Islet of Langerhans (tissue), 1 donor: Measurements from ENCODE around the gene MB.

Experiments
- FAIRE-seq: peaks from one replicate; lab custom pipeline; 2011; peaks lifted over from hg19 to GRCh38; lab: Jason Lieb, UNC

MB gene

DNA sequence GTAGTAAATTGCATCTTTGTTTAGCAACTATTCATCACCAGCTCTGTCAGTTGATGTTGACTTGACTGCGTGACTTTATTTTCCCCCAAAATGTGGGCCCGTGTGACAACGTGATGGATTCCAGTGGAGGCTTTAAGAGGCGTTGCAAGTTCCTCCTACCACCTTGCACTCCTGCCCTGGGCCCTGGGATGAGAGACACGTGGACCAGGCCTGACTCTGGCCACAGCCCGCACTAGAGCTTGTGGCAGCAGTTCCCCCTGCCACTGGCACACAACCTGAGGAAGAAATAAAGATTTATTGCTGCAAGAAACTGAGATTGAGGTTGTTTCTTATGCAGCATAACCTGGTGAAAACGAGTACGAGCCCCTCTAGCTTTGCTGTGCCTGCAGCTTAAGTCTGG is 44.6 kb downstream of the MB start:
- no peak for FAIRE-seq

DNA sequence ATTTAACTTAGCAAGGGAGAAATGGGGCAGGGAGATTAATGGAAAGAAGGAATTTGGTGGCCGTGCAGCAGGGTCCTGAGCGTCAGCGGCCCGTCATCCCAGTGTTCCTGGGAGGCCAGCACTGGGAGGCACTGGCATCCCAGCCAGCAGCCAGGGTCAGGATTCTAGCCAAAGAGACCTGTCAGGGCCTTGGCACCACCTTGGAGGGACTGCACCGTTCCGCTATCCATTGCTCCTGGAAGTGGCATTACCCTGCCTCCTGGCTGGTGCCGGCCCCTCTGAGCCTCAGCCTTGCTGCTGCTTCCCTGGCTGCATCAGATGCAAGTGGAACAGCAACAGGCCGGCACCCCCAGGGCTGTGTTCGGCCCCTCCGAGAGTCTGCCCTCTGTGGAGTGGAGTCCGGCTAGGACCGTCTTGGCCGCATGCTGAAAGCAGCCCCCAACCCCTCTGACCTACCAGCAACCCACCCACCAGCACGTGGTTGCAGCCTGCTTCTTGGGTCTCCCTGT is 46.4 kb downstream of the MB start:
- FAIRE-seq: no peak

DNA sequence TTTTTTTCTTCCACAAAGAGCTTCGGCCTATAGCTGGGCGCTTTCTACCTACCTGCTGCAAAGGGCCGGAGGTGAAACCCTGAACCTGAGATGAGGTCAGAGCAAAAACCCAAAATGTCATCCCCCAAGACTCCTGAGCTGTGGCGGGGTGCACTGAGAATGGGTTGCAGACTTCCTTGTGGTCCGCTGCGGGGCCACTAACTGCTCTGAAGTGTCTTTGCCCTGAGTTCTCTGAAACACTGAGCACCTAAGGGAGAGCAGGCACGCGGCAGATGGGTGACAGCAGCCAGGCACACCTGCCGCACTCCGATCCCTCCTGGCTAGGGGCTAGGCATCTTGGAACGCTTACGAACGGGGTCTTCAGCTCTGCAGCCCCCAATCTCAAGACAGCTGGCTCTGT is 47.2 kb downstream of the MB start:
- no peak for FAIRE-seq

DNA sequence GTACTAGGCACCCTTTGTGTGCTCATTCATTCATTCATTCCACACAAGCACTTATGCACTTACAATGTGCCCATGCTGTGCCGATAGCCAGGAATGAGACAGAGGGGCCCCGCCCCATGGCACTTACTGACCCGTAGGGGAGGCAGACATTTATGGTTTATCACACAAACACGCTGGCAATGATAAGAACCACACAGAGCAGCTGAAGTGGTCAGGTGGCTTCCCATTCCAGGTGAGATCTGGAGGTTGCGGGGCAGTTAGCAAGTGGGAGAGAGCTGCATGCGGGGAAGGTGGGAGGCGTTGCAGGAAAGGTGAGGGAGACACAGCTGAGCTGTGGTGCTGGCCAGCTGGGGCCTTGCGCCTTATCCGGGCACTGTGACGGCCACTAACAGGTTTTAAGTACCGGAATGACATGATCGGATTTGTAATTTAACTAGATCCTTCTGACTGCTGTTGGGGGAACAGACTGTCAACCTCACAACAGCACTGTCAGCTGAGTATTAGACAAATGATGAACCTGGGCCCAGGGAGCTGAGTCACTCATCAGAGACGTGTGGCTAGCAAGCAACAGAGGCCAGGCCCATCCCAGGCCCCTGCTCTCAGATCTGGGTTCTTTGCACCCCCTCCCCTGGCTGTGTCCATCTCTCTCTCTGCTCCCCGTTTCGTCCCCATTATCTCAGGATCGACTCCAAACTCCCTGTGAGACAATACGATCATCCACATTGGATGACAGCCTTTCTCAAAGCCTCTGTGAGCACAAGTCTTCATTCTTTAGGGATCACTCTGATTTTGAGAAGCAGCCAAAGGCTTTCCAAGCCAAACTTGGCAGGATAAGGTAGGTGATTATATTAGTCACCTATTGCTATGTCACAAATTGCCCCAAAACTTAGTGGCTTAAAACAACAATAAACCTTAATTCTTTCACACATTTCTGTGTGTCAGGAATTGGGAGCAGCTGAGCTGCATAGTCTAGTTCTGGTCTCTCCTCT is 48.1 kb downstream of the MB start:
- no peak for FAIRE-seq

DNA sequence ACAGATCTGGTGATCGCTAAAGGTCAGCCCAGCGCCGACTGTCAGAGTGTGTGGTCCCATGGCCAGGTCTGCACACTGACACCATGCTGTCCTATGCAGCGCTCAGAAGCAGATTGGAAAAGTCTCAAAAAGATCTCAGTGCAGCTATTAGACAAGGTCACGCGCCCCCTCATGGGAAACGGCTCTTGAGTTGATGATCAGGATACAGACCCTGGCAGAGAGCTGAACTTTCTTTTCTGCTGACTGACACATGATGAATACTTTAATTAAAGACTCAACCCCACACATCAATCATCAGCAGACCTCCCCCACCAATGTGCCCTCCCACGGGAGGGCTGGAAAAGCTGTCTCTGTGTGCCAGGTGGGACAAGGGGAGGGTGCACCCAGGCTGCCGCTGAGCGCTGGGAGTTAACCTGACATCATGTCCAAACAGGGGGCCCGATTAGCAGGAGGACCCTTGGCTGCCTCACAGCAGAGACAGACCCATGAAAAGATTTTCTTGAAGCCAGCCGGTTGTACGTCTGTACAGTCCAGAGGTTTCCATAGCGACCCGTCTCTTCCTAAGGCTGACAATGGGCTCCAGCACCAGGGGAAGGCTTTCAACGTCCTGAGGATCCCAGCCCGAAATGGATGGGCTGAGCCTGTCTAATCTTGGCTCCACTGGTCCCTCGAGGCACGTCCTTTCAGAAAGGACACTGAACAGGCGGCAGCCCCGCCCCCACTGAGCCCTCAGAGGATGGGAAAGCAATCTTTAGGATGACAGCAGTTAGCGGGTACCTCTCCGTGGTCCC is 49.6 kb downstream of the MB start:
- no peak for FAIRE-seq

DNA sequence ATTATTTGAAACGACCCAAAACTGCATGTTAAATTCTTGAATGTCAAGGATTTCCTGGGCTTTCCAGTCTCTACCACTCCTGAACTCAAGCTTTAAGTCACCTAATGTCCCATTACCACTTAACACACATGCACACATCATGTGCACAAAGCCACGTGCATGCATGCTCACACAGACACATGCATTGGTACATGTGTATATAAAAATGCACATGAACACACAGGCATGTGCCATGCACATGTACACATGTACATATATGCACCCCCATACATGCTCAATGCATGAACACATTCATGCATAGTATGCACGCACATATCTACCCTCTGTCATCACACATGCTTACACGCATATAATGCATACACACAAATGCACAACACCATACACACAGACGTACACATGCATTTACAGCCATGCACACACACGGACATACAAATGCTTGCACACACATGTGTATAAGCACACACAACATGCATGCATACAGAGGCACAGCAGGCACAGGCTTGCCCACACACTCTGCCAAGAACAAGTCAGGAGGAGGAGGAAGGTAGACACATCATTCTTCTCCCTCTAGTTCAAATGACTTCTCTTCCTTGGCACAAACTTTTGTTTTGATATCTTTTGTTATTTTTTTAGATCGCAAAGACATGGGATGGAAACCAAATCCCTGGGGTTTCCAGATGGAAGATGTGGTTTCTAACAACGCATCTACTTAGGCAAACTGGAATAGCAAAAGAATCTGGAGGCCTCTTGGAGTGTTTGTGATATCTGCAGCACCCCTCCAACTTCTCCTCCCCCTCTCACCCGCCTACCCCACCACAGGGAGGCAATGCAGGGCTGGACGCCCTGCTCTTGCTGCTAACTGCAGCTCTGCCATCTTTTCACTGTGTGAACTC is 51.9 kb downstream of the MB start:
- no peak for FAIRE-seq

DNA sequence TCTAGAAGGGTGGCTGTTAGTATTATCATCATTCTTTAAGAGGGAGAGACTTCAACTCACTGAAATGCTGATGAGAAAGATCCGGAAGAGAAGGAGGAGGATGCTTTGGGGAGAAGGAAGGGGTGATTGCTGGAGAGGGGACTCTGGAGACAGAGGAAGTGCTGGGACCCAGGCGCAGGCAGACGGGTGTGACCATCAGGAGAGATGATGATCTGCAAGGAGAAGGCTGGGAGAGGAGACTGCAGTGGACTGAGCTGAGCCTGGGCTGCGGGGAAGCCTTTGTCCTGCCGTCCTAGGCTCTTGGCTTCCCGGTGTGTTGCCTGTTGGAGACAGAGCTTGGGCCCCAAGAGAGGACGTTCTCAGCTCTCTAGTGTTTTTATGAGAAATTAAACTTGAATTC is 53.9 kb downstream of the MB start:
- no peak for FAIRE-seq

DNA sequence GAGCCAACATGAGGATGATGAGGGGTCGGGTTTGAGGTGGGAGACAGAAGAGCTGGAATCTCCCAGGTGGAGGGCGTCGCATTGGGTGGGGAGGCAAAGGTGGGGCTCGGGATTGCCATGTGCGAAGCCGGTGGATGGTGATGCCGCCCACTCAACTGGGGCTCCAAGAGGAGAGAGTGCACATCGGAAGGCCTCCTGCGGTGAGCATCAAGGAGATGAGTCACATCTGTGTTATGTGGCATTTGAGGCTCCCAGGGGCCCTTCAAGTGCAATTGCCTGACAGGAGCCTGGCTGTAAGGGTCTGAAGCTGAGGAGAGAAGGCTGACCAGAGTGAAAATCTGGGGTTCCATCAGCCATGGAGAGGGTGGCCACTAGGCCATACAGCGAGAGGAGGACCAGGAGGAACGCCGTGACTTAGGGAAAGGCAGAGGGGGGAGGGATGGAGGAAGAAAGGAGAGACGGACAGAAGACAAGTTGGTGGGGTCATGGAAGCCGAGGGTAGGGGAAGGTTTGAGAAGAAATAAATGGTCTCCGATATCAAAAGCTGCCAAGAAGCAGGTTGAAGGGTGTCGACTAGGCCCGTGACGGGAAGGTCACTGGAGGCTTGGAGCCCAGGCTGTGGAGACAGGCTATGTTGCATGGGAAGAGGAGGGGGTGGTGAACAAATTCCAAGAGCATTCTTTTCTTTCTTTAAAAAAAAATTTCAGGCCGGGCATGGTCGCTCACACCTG is 55.2 kb downstream of the MB start:
- FAIRE-seq: no peak

DNA sequence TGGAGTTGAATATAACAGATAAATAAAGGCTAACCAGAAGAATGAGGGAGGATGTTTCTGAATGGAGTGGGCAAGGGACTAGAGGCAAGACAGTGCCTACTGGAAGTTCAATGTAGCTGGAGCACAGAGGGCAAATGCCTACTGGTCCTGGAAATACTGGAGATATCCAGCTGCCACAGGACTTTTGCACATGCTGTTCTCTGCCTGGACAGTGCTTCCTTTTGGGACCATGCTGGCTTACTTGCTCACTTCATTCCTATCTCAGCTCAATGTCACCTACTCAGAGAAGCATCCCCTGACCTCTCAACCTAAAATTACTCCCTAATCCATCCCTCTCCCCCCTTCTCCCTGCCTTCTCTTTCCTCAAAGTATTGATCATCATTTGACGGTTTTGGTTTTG is 56.3 kb downstream of the MB start:
- FAIRE-seq: no peak

DNA sequence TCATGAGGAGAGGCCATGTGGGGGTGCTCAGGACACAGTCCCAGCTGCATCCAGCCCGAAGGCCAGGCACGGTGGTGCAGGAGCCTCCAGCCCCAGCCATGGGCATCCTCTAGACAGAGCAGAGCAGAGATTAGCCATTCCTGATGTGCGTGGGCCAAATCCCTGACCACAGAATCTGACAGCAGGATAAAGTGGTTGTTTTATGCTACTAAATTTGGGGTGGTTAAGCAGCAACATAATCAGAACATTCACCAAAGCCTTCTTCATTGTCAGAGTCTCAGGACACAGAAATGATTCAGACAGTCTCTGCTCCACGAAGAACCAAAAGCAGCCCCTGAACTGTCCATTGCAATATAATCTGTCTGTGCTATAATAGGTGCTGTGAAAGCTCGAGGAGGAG is 56.8 kb downstream of the MB start:
- FAIRE-seq: no peak

DNA sequence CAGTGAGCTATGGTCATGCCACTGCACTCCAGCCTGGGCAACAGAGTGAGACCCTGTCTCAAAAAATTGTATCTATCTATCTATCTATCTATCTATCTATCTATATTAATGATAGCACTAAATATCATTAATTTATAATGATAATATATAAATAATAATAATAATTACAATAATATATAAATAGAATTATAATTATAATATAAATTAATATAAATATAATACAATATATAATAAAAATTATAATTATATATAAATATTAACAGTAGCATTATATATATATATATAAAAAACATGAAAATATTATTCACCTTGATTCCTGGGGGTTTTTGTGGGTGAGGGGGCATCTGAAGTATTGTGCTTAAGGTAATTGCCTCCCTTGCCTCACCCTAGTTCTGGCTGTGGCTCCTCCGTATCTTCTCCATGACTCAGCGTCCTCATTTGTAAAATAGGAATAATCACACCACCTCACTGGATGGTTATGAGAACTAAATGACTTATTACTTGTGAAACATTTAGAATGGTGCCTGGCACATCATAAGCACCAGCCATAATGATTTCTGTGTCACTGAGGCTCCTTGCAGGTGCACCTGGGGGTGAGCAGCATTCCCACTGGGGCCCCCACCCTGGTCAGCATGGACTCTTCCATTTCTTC is 57.6 kb downstream of the MB start:
- FAIRE-seq: no peak

DNA sequence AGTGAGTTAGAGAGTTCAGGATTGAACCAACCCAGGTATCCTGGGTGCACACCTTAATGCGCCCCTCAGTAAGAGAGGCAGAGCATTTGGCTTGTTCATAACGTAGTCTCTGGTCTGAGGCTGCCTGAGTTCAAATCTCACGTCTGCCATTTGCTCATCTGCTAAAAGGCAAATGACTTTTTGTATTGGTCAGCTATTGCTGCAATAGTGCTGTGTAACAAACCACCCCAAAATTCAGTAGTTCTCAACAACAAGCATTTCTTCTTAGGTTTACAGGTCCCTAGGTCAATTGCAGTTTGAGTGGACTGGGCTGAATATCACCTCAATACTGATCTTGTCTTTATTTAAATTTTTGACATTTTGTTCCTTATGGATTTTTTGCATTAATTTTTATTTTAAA is 58.4 kb downstream of the MB start:
- no peak for FAIRE-seq

DNA sequence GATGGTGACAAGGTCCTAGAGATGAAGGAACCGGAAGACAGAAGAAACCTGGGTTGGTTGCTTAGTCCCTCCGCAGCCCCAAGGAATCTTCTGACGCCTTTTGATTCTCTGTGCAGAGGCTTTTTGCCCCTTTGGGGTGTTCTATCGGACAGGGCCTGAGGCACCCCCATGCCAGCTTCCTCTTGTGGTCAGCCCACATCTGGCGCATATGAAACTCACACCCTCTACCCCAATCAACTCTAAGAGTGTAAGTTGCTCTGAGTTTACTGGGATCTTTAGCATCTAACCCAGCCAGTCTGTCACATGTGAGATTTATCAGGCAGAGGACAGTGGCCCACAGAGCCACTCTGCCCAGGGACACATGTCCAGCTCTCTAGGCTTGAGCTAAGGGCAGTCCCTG is 59.1 kb downstream of the MB start:
- FAIRE-seq: no peak
